ENCODE data around the gene PLN. TPM values are rescaled to one million over a fixed set of nuclear protein-coding genes. Genes with fewer than 3 reads are reported as not detected.

PLN gene
- total RNA-seq, 1 donor from 2014 or later: not detected

DNA sequence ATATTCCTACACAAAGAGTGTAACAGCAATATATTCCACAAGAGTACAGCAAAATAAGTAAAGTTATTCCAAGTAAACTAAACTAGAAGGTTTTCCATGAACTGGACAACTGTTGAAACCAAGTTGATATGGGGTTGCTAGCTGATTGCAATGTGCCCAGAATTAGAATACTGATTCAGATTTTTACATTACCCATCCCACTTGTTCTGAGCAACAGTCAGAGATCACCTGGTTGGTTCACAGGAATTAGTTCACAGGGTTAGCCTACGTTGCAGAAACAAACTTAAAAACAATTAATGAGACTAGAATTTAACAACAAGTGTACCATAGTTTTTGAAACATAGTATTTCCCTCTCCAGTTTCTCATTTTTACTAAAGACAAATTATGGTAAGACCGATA is 54.2 kb downstream of the PLN start:
- DNase-seq (ENCODE audit: low spot score): no peak
- no peaks in the 10 kb centered on the region for H3K36me3 Mint-ChIP-seq (ENCODE audit: low read depth)
- no peaks in the 10 kb centered on the region for H3K27me3 Mint-ChIP-seq (ENCODE audit: low read depth)
- H3K4me1 Mint-ChIP-seq (ENCODE audit: low read depth): peaks cover 9% of the 10 kb centered on the region
- no peaks in the 10 kb centered on the region for H3K9me3 Mint-ChIP-seq (ENCODE audit: low read depth)
- no peak for TF ChIP-seq CTCF (IDR thresholded peaks at IDR 0.05)
- no peak overlapping the region for H3K4me3 Mint-ChIP-seq (ENCODE audit: unreplicated experiment)
- no peak overlapping the region for H3K27ac Mint-ChIP-seq (ENCODE audit: unreplicated experiment)

DNA sequence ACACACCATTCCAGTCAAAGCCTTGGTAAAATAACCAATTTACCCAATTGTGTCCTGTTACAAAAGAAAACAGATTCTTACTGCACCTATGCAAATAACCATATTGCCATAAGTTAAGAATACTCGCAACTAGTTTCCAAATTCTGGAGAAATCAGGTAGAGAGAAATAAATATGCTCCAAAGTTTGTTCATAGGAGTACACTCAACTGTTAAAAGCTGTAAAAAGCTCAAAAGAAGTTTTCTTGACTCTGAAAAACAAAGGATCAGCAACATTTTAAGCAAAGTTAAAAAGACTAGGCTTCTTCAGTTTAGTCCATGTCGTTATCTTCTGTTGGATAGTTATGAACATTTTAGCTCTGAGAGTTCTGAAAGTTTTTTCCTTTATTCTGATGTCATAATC is 55.3 kb downstream of the PLN start:
- peaks cover 5% of the 10 kb centered on the region for H3K4me1 Mint-ChIP-seq (ENCODE audit: low read depth)
- H3K36me3 Mint-ChIP-seq (ENCODE audit: low read depth): no peaks in the 10 kb centered on the region
- H3K27me3 Mint-ChIP-seq (ENCODE audit: low read depth): no peaks in the 10 kb centered on the region
- H3K27ac Mint-ChIP-seq (ENCODE audit: unreplicated experiment): no peak overlapping the region
- no peaks in the 10 kb centered on the region for H3K9me3 Mint-ChIP-seq (ENCODE audit: low read depth)
- no peak for DNase-seq (ENCODE audit: low spot score)
- no peak overlapping the region for H3K4me3 Mint-ChIP-seq (ENCODE audit: unreplicated experiment)
- TF ChIP-seq CTCF (IDR thresholded peaks at IDR 0.05): no peak

DNA sequence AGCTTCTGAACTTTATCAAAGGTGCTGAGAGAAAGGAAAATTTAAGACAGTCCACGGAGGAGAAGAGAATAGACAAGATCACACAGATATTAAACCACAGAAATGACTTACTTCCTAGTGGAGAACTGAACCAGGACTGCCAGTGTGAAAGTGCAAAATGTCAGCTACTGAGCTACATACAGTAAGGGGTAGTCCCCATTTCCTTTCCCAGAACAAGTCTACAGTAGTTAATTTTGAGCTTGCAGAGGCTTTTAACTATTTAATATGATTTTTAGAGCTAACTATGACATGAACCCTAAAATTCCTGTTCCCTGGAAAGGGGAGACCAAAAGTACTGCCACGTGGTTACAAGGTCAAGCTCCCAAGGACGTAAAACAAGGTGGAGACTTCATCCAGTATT is 58.2 kb downstream of the PLN start:
- no peak for TF ChIP-seq CTCF (IDR thresholded peaks at IDR 0.05)
- no peaks in the 10 kb centered on the region for H3K4me1 Mint-ChIP-seq (ENCODE audit: low read depth)

GRCh38 chr6:118606858-118607257 is 58.8 kb downstream of the PLN start:
- H3K9me3 Mint-ChIP-seq (ENCODE audit: low read depth): peaks cover 8% of the 10 kb centered on the region
- H3K4me3 Mint-ChIP-seq (ENCODE audit: unreplicated experiment): no peak overlapping the region
- H3K36me3 Mint-ChIP-seq (ENCODE audit: low read depth): peaks cover 2% of the 10 kb centered on the region
- DNase-seq (ENCODE audit: low spot score): no peak
- no peak for TF ChIP-seq CTCF (IDR thresholded peaks at IDR 0.05)
- H3K4me1 Mint-ChIP-seq (ENCODE audit: low read depth): no peaks in the 10 kb centered on the region
- H3K27me3 Mint-ChIP-seq (ENCODE audit: low read depth): no peaks in the 10 kb centered on the region
- no peak overlapping the region for H3K27ac Mint-ChIP-seq (ENCODE audit: unreplicated experiment)

More for the DNA sequence above, 58.2 kb downstream of the PLN start:
- H3K36me3 Mint-ChIP-seq (ENCODE audit: low read depth): no peaks in the 10 kb centered on the region
- H3K27me3 Mint-ChIP-seq (ENCODE audit: low read depth): no peaks in the 10 kb centered on the region
- no peak for DNase-seq (ENCODE audit: low spot score)
- no peak overlapping the region for H3K27ac Mint-ChIP-seq (ENCODE audit: unreplicated experiment)
- peaks cover 3% of the 10 kb centered on the region for H3K9me3 Mint-ChIP-seq (ENCODE audit: low read depth)
- no peak overlapping the region for H3K4me3 Mint-ChIP-seq (ENCODE audit: unreplicated experiment)

Other genes starting within 250 kb of the PLN start
- gene CEP85L, start 103.3 kb downstream of the PLN start, total RNA-seq: 9.6 to 11.1 TPM (median 10.4 TPM) in 3 replicates

Measured in chondrocyte (in vitro differentiated cells).